Measurements from ENCODE around the gene LYSMD3.

The LYSMD3 gene

GRCh38 chr5:90479611-90480385, 49.6 kb downstream of the LYSMD3 start:
- H3K4me3 ChIP-seq (ENCODE audit: low read depth, low read length): no peak overlapping the region
- no peak for DNase-seq
- H3K27me3 ChIP-seq (replicated peaks): no peaks in the 10 kb centered on the region
- in situ Hi-C loops (cut with HindIII; ENCODE audit: low pct_ligation_motif_present, low sequenced_read_pairs): no loop called here
- H3K27ac ChIP-seq: no peak overlapping the region
- TF ChIP-seq, protein P1, sequence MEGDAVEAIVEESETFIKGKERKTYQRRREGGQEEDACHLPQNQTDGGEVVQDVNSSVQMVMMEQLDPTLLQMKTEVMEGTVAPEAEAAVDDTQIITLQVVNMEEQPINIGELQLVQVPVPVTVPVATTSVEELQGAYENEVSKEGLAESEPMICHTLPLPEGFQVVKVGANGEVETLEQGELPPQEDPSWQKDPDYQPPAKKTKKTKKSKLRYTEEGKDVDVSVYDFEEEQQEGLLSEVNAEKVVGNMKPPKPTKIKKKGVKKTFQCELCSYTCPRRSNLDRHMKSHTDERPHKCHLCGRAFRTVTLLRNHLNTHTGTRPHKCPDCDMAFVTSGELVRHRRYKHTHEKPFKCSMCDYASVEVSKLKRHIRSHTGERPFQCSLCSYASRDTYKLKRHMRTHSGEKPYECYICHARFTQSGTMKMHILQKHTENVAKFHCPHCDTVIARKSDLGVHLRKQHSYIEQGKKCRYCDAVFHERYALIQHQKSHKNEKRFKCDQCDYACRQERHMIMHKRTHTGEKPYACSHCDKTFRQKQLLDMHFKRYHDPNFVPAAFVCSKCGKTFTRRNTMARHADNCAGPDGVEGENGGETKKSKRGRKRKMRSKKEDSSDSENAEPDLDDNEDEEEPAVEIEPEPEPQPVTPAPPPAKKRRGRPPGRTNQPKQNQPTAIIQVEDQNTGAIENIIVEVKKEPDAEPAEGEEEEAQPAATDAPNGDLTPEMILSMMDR (IDR thresholded peaks at IDR 0.05; ENCODE audit: low read depth, low read length, missing control alignments): no peak
- no peaks in the 10 kb centered on the region for H3K36me3 ChIP-seq (replicated peaks)

DNA sequence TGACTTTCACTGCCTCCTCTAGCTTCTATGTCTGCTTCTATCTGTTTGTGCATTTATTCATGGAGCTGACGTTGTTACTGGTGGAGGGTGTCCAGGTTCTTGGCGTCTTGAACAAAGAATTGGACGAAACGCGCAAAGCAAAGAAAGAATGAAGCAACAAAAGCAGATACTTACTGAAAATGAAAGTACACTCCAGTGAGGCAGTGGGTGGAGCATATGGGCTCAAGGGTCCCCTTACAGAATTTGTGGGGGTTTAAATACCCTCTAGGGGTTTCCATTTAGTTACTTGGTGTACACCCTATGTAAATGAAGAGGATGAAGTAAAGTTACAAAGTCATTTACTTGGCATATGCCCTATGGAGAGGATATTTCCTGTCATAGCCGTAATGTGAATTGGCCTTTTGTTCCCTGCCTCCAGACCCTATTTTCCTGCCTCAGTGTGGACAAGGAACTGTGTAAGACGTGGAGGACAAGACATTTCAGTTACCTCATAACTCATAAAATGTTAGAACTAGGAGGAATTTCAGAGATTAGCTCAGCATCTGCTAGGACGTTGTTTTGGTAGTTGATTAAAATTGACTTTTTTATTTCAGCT, 51.7 kb downstream of the LYSMD3 start:
- Histone ChIP-seq H3K27ac (no peak overlapping the region), H3K36me3 (replicated peaks) (no peaks in the 10 kb centered on the region), H3K27me3 (replicated peaks) (no peaks in the 10 kb centered on the region), H3K4me3 (ENCODE audit: low read depth, low read length) (peak overlapping the region; percentile 5)
- DNase-seq: no peak
- TF ChIP-seq, protein P1 (IDR thresholded peaks at IDR 0.05; ENCODE audit: low read depth, low read length, missing control alignments): no peak
- in situ Hi-C loops (cut with HindIII; ENCODE audit: low pct_ligation_motif_present, low sequenced_read_pairs): no loop called here

DNA sequence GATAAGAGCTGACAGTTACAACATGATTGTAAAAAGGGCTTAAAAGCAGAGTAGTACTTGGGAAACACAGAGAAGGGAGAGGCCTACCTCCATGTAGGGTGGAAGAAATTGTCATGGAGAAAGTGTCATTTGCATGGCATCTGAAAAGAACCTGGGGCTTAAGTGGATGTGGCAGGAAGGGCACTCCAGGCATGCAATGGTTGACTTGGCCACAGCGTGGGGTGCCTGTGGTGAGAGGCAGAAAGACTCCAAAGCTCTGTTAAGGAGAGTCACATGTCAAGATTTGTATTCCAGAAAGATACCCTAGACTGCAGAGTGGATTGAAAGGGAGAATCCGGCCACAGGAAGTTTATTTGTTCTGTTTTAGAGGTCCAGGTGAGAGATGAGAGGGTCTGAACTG, 52.3 kb downstream of the LYSMD3 start:
- TF ChIP-seq, protein P1 (IDR thresholded peaks at IDR 0.05; ENCODE audit: low read depth, low read length, missing control alignments): peak; percentile 26
- Histone ChIP-seq H3K27ac (no peak overlapping the region), H3K4me3 (ENCODE audit: low read depth, low read length) (no peak overlapping the region), H3K36me3 (replicated peaks) (no peaks in the 10 kb centered on the region), H3K27me3 (replicated peaks) (no peaks in the 10 kb centered on the region)
- DNase-seq: no peak
- in situ Hi-C loops (cut with HindIII; ENCODE audit: low pct_ligation_motif_present, low sequenced_read_pairs): no loop called here

DNA sequence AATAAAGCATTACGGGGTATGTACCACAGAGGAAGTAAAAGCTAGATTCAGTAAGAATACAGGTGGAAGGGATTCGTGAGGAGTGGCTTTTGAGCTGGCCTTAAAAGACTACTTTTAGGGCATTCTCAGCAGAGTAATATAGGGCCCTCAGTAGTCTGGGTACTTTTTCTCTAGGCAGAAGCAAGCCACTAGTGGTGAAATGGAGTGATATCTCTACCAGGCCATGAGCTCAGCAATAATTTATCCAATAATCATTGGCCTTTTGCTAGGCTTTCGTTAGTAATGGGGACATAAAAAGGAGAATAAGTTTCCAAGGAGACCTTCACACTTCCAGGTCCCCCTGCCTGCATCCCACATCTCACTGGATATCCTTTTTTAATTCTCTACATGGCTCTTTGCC, 53.0 kb downstream of the LYSMD3 start:
- no peak for DNase-seq
- TF ChIP-seq, protein P1 (IDR thresholded peaks at IDR 0.05; ENCODE audit: low read depth, low read length, missing control alignments): no peak
- no peak overlapping the region for H3K27ac ChIP-seq
- no peaks in the 10 kb centered on the region for H3K27me3 ChIP-seq (replicated peaks)
- no peak overlapping the region for H3K4me3 ChIP-seq (ENCODE audit: low read depth, low read length)
- no peaks in the 10 kb centered on the region for H3K36me3 ChIP-seq (replicated peaks)
- in situ Hi-C loops (cut with HindIII; ENCODE audit: low pct_ligation_motif_present, low sequenced_read_pairs): no loop called here

GRCh38 chr5:90475436-90475980, 53.9 kb downstream of the LYSMD3 start:
- TF ChIP-seq, protein P1 (IDR thresholded peaks at IDR 0.05; ENCODE audit: low read depth, low read length, missing control alignments): no peak
- DNase-seq: no peak
- in situ Hi-C loops (cut with HindIII; ENCODE audit: low pct_ligation_motif_present, low sequenced_read_pairs): no loop called here
- Histone ChIP-seq H3K27ac (no peak overlapping the region), H3K36me3 (replicated peaks) (no peaks in the 10 kb centered on the region), H3K4me3 (ENCODE audit: low read depth, low read length) (peak overlapping the region; percentile 95), H3K27me3 (replicated peaks) (no peaks in the 10 kb centered on the region)

All from brain microvascular endothelial cell (primary cell).